Mammary epithelial cell (primary cell): ENCODE data around the gene NTM.

Experiments used
- CTCF ChIP-seq, 2 donors: IDR thresholded peaks in 1 of 2; conservative IDR thresholded peaks in 1 of 2; 2 replicates each; pipeline ENCODE4 v1.5.1; 2011 to 2012; ENCODE audit warnings: inconsistent platforms in 2 of 2, low read length in 2 of 2, mild to moderate bottlenecking in 2 of 2, control low read depth in 1 of 2, low read depth in 1 of 2; ENCODE audit not compliant: insufficient read depth in 1 of 2; ENCODE audit errors: extremely low read depth in 1 of 2
- EZH2 ChIP-seq: IDR thresholded peaks from 2 replicates; pipeline ENCODE4 v1.6.1; 2012; ENCODE audit warnings: low read length, inconsistent platforms, borderline replicate concordance

- TF ChIP-seq CTCF (conservative IDR thresholded peaks at IDR 0.05 in 1 of 2, IDR thresholded peaks at IDR 0.05 in 1 of 2; ENCODE audit: extremely low read depth in 1 of 2, insufficient read depth in 1 of 2, low read depth in 1 of 2, low read length in 2 of 2) (no peak), EZH2 (no peak)
Measured at GRCh38 chr11:132119573-132119972, 749.2 kb downstream of the NTM start.
